ENCODE data around the gene KCNN2. TPM values are rescaled to one million over a fixed set of nuclear protein-coding genes. Genes with fewer than 3 reads are reported as not detected.

Gene KCNN2
- total RNA-seq, 1 donor from 2014 or later = not detected

GRCh38 chr5:114377050-114377844 lies 15.4 kb downstream of the KCNN2 start:
- no peak for TF ChIP-seq CTCF (conservative IDR thresholded peaks at IDR 0.05; ENCODE audit: low read depth, low read length)
- DNase-seq (ENCODE audit: low read depth) = no peak
- no peak overlapping the region for H3K4me3 ChIP-seq (ENCODE audit: low read depth, low read length)

DNA sequence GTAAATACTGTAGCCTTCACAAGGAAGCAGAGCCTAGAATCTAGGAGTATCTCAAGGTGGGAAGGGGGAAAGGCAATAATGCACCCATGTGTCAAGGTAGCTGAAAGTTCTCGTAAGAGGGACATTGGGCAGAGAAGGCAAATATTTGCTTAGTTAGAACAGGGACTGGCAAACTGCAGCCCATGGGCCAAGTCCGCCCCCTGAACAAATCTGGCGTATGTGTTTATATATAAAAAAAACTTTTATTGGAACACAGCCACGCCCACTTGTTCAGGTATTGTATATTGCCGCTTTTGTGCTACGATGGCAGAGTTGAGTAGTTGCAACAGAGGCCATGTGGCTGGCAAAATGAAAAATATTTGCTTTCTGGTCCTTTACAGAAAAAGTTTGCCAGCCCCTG lies 16.1 kb downstream of the KCNN2 start:
- no peak overlapping the region for H3K4me3 ChIP-seq (ENCODE audit: low read depth, low read length)
- DNase-seq (ENCODE audit: low read depth) = no peak
- no peak for TF ChIP-seq CTCF (conservative IDR thresholded peaks at IDR 0.05; ENCODE audit: low read depth, low read length)

DNA sequence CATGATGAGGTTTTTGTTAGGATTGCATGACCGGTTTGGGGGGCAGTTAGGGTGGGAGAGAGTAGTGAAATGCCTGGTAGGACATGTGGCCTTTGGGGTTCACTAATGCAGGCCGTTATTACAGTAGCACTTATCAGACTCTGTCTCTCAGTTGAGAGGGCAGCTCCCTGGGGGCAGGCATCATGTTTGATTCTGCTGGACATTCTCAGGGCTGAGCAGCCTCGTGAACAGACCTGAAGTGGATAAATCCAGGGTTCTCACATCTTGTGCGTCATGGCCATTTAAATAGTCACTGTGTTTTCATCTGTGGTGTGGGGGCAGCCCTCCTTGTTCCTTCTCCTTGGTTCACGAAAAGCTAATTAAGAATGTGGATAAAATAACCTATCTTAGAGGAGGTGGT lies 18.9 kb downstream of the KCNN2 start:
- no peak for DNase-seq (ENCODE audit: low read depth)
- no peak overlapping the region for H3K4me3 ChIP-seq (ENCODE audit: low read depth, low read length)
- TF ChIP-seq CTCF (conservative IDR thresholded peaks at IDR 0.05; ENCODE audit: low read depth, low read length) = no peak

DNA sequence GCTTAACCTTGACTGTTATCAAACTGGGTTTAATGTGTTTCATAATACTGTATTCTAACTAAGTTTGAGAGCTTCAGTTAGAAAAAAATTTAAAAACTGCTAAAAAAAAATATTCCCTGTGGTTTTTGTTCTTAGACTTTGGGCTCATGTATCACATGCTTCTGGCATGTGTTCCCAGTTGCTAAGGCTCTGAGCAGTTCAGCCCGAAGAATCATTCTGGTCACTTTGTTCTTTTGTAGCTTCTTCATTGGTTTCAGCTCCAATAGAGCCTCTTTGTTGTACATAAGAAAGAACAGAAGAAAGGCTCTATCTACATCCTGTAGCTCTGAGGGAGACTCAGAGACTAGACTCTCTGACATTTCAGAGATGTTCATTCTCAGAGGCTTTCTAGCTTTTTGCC lies 25.6 kb downstream of the KCNN2 start:
- no peak for TF ChIP-seq CTCF (conservative IDR thresholded peaks at IDR 0.05; ENCODE audit: low read depth, low read length)
- H3K4me3 ChIP-seq (ENCODE audit: low read depth, low read length) = no peak overlapping the region
- DNase-seq (ENCODE audit: low read depth) = no peak

GRCh38 chr5:114390431-114390830 lies 28.6 kb downstream of the KCNN2 start:
- TF ChIP-seq CTCF (conservative IDR thresholded peaks at IDR 0.05; ENCODE audit: low read depth, low read length) = no peak
- H3K4me3 ChIP-seq (ENCODE audit: low read depth, low read length) = no peak overlapping the region
- no peak for DNase-seq (ENCODE audit: low read depth)

DNA sequence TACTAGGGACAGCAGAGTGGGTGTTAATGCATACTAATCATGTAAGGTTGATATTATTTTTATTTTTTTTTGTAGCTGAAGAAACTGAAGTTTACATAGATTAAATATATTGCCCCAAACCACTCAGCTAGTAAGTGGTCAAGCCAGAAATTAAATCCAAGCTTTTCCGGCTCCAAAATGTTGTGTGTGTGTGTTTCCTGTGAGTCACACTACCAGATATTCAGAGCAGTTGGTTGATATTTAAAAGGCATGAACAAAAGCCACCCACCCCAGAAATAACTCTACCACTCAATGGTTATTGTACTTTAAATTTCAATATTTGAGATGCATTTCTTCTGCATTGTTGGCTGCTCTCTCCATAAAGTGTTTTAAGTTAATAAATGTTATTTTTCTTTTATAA lies 29.5 kb downstream of the KCNN2 start:
- peak; percentile 4 for DNase-seq (ENCODE audit: low read depth)
- no peak overlapping the region for H3K4me3 ChIP-seq (ENCODE audit: low read depth, low read length)
- no peak for TF ChIP-seq CTCF (conservative IDR thresholded peaks at IDR 0.05; ENCODE audit: low read depth, low read length)

DNA sequence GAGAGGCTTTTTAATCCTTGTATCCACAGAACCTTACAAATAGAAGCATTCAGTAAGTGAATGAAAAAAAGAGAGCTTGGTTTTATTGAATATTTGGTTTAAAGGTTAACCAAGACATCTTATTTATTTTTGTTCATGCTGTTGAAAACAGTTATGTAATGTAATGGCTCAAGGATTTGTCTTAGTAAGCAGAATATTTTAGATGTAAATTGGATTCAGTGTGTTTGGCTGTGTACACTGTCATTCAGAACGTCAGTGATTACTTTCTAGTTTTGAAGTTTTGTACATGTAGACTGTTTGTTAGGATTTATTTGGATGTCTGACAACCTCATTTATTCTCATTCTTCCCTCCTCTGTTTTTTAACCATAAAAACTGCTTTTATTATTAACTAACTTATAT lies 31.3 kb downstream of the KCNN2 start:
- TF ChIP-seq CTCF (conservative IDR thresholded peaks at IDR 0.05; ENCODE audit: low read depth, low read length) = no peak
- H3K4me3 ChIP-seq (ENCODE audit: low read depth, low read length) = no peak overlapping the region
- DNase-seq (ENCODE audit: low read depth) = no peak

Measured in epithelial cell of proximal tubule (primary cell).